ENCODE measurements around the gene PRRC2B. TPM values are rescaled to one million over a fixed set of nuclear protein-coding genes. Genes with fewer than 3 reads are reported as not detected.

Gene PRRC2B
- total and polyA plus RNA-seq, 2 of the 13 experiments (the other 11 are each of a cell fraction or from before 2014, with no cell fraction given): 20.8 to 37.4 TPM

DNA sequence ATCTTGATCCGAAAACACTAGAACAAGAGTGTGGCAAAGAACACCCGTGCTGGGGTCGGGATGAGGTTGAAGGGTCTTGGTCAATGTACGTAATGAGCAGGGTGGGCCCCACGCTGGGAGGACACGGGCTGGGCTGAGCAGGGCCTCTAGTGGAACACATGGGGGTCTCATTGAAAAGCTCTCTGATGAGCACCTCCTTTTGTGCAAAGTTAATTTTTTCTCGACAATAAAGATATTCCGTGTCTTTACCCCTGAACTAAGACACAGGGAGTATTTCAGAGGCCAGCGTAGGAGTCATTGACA lies 129.2 kb downstream of the PRRC2B start (continued):
- TF ChIP-seq, protein P1, sequence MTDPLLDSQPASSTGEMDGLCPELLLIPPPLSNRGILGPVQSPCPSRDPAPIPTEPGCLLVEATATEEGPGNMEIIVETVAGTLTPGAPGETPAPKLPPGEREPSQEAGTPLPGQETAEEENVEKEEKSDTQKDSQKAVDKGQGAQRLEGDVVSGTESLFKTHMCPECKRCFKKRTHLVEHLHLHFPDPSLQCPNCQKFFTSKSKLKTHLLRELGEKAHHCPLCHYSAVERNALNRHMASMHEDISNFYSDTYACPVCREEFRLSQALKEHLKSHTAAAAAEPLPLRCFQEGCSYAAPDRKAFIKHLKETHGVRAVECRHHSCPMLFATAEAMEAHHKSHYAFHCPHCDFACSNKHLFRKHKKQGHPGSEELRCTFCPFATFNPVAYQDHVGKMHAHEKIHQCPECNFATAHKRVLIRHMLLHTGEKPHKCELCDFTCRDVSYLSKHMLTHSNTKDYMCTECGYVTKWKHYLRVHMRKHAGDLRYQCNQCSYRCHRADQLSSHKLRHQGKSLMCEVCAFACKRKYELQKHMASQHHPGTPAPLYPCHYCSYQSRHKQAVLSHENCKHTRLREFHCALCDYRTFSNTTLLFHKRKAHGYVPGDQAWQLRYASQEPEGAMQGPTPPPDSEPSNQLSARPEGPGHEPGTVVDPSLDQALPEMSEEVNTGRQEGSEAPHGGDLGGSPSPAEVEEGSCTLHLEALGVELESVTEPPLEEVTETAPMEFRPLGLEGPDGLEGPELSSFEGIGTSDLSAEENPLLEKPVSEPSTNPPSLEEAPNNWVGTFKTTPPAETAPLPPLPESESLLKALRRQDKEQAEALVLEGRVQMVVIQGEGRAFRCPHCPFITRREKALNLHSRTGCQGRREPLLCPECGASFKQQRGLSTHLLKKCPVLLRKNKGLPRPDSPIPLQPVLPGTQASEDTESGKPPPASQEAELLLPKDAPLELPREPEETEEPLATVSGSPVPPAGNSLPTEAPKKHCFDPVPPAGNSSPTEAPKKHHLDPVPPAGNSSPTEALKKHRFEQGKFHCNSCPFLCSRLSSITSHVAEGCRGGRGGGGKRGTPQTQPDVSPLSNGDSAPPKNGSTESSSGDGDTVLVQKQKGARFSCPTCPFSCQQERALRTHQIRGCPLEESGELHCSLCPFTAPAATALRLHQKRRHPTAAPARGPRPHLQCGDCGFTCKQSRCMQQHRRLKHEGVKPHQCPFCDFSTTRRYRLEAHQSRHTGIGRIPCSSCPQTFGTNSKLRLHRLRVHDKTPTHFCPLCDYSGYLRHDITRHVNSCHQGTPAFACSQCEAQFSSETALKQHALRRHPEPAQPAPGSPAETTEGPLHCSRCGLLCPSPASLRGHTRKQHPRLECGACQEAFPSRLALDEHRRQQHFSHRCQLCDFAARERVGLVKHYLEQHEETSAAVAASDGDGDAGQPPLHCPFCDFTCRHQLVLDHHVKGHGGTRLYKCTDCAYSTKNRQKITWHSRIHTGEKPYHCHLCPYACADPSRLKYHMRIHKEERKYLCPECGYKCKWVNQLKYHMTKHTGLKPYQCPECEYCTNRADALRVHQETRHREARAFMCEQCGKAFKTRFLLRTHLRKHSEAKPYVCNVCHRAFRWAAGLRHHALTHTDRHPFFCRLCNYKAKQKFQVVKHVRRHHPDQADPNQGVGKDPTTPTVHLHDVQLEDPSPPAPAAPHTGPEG (CRISPR knock-in tag; IDR thresholded peaks at IDR 0.05): no peak
- TF ChIP-seq, protein P2, sequence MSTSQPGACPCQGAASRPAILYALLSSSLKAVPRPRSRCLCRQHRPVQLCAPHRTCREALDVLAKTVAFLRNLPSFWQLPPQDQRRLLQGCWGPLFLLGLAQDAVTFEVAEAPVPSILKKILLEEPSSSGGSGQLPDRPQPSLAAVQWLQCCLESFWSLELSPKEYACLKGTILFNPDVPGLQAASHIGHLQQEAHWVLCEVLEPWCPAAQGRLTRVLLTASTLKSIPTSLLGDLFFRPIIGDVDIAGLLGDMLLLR (CRISPR knock-in tag; IDR thresholded peaks at IDR 0.05): no peak
- no peak for TF ChIP-seq ZNF598 (CRISPR knock-in tag; IDR thresholded peaks at IDR 0.05; ENCODE audit: borderline replicate concordance)
- no peak for TF ChIP-seq U2AF1 (optimal IDR thresholded peaks at IDR 0.05; ENCODE audit: low read depth, low read length)

DNA sequence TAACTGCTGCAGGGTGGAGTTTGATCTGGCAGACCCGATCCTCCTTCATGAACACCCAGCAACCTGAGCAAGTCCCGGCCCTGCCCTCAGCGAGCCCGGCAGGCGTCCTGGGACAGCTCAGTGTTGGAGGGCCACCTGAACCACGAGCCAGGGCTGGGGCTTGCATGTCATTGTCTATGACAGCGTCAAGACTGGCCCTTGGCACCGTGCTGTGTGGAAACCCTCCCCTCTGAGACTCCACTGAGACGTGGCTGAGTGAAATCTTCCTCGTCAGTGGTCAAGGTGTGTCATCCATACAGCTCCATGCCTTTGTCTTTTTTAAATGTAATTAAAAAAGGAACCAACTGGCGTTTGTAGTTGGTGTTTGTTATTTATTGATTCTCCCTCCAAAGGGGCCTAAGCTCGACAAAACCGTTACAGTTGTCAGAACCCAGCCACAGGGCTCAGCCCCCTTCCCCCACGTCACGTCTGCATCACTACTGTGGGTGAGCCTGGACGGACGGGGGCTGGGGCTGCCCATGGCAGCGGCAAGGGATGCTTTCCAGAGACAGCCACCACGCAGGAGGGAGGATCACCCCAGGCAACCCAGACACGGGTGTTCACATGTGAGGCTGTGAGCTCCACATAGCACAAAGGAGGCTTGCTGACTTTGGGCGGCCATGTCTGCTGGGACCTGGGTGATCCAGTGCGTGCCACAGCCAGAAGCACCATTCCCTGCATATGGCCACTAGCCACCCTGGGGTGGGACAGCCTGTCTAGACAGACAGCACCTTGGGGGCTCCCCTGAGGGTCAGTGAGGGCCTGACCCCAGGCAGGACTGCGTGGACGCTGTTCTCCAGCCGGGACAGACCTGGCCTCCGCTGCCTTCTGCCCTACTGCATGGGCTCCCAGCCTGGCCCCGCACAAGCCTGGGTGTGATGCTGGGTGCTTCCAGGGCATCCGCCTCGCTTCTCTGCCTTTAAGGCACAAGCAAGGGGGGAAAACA lies 129.9 kb downstream of the PRRC2B start:
- no peak overlapping the region for H3K4me2 ChIP-seq (ENCODE audit: low read depth, low read length)
- WGBS (ENCODE audit: low lambda C conversion rate): 91% methylated on average over 21 of the region's 29 CpGs
- no peaks in the 10 kb centered on the region for H3K4me1 ChIP-seq (ENCODE audit: insufficient read depth, low read length)
- intact Hi-C loops (cut with micrococcal nuclease; ENCODE audit: unreplicated experiment) (no loop called here), in situ Hi-C loops (cut with HindIII; ENCODE audit: extremely low pct_ligation_motif_present, low pct_unique_long_range_greater_than_20kb) (no loop called here)
- H2AFZ ChIP-seq (ENCODE audit: low read length): no peak overlapping the region
- no peaks in the 10 kb centered on the region for H3K9me3 ChIP-seq (ENCODE audit: low read length)
- H3K27ac ChIP-seq (ENCODE audit: extremely low read length, insufficient read depth, low read length): no peak overlapping the region
- BruUV-seq (replicated peaks): no TSS peak
- ATAC-seq: no peak
- no peak overlapping the region for H3K9ac ChIP-seq (ENCODE audit: insufficient read depth, low read depth, low read length)
- no peaks in the 10 kb centered on the region for H4K20me1 ChIP-seq (ENCODE audit: insufficient read depth, low read length)
- DNase-seq (ENCODE audit: low spot score): no peak
- no peak for FAIRE-seq
- ChIA-PET CTCF (ENCODE audit: low intra/inter-chr PET ratio, low total read pairs) (no interaction called here), POLR2A (no interaction called here)
- H3K36me3 ChIP-seq (replicated peaks in 1 of 2; ENCODE audit: control insufficient read depth in 1 of 2, insufficient read depth in 2 of 2, low read length in 2 of 2): peaks cover 19 to 48% of the 10 kb centered on the region in 2 experiments; a peak in 4 of 5 replicates
- no peaks in the 10 kb centered on the region for H3K79me2 ChIP-seq (ENCODE audit: insufficient read depth, low read length)
- no peak overlapping the region for H3K4me3 ChIP-seq (replicated peaks in 1 of 3; ENCODE audit: insufficient read depth in 1 of 3, low read depth in 2 of 3, low read length in 3 of 3)
- H3K27me3 ChIP-seq (ENCODE audit: control insufficient read depth in 1 of 2, insufficient read depth in 2 of 2, low read length in 2 of 2): no peaks in the 10 kb centered on the region
- TF ChIP-seq ZFX (CRISPR knock-in tag; IDR thresholded peaks at IDR 0.05; ENCODE audit: low read depth) (peak; percentile 23; the same call in 1 of the 2 replicates), ZNF251 (CRISPR knock-in tag; IDR thresholded peaks at IDR 0.05) (no peak), POLR2AphosphoS5 (IDR thresholded peaks at IDR 0.05; ENCODE audit: low read depth, low read length) (0 out of 2 replicates have a peak, but pooled peaks have one; percentile 26), AGO2 (optimal IDR thresholded peaks at IDR 0.05; ENCODE audit: low read depth, low read length) (peak; percentile 75), RBM22 (optimal IDR thresholded peaks at IDR 0.05; ENCODE audit: low read length) (peak; percentile 4), ZBTB8A (CRISPR knock-in tag; IDR thresholded peaks at IDR 0.05; ENCODE audit: borderline replicate concordance, low read depth) (no peak)
- TF ChIP-seq, protein P3, sequence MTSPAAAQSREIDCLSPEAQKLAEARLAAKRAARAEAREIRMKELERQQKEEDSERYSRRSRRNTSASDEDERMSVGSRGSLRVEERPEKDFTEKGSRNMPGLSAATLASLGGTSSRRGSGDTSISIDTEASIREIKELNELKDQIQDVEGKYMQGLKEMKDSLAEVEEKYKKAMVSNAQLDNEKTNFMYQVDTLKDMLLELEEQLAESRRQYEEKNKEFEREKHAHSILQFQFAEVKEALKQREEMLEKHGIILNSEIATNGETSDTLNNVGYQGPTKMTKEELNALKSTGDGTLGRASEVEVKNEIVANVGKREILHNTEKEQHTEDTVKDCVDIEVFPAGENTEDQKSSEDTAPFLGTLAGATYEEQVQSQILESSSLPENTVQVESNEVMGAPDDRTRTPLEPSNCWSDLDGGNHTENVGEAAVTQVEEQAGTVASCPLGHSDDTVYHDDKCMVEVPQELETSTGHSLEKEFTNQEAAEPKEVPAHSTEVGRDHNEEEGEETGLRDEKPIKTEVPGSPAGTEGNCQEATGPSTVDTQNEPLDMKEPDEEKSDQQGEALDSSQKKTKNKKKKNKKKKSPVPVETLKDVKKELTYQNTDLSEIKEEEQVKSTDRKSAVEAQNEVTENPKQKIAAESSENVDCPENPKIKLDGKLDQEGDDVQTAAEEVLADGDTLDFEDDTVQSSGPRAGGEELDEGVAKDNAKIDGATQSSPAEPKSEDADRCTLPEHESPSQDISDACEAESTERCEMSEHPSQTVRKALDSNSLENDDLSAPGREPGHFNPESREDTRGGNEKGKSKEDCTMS (CRISPR knock-in tag; conservative IDR thresholded peaks at IDR 0.05): no peak
- TF ChIP-seq, protein P4, sequence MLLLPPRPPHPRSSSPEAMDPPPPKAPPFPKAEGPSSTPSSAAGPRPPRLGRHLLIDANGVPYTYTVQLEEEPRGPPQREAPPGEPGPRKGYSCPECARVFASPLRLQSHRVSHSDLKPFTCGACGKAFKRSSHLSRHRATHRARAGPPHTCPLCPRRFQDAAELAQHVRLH (CRISPR knock-in tag; IDR thresholded peaks at IDR 0.05; ENCODE audit: borderline replicate concordance, low read depth): no peak
